Activated T-helper 1 cell treated with Interleukin-2 at 50 U/mL for 16 hours (primary cell): ENCODE data around the gene VCX2.
"Not testable (repeated sequence)": the region's sequence is repeated elsewhere in the genome, so short reads cannot be mapped to it uniquely, and the experiment has no call there.

Source experiments
- DNase-seq: peaks from one replicate; pipeline ENCODE4 v3.0.0-alpha.2; 2020; ENCODE audit warnings: low read depth

VCX2 gene

GRCh38 chrX:8121391-8121790, 49.7 kb downstream of the VCX2 start:
- not testable (repeated sequence) for DNase-seq
